ENCODE measurements around the gene LRRC32.

LRRC32 gene

DNA sequence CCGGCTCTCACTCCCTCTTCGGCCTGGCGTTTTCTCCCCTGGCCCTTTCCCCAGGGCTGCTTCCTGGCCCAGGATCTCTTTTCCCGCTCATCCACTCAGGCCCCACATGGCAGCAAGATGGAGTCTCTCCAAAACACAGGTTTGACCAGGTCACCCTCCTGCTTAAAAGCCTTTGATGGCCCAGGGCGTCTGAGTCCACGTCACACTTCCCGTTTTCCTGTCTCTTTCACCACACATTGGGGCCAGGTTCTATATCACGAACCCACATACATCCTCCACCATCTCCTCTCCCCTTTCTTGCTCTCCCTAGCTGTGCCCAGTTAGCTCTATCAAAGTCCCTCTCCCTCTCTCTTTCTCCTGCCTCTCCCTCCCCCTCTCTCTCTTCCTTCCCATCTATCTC lies 7.8 kb upstream of the LRRC32 start:
- TF ChIP-seq, protein P1, sequence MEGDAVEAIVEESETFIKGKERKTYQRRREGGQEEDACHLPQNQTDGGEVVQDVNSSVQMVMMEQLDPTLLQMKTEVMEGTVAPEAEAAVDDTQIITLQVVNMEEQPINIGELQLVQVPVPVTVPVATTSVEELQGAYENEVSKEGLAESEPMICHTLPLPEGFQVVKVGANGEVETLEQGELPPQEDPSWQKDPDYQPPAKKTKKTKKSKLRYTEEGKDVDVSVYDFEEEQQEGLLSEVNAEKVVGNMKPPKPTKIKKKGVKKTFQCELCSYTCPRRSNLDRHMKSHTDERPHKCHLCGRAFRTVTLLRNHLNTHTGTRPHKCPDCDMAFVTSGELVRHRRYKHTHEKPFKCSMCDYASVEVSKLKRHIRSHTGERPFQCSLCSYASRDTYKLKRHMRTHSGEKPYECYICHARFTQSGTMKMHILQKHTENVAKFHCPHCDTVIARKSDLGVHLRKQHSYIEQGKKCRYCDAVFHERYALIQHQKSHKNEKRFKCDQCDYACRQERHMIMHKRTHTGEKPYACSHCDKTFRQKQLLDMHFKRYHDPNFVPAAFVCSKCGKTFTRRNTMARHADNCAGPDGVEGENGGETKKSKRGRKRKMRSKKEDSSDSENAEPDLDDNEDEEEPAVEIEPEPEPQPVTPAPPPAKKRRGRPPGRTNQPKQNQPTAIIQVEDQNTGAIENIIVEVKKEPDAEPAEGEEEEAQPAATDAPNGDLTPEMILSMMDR (IDR thresholded peaks at IDR 0.05; ENCODE audit: low read depth, low read length), result no peak
- no peak for DNase-seq (ENCODE audit: extremely low read depth, low read depth)

- no peak for DNase-seq (ENCODE audit: extremely low read depth, low read depth)
- TF ChIP-seq, protein P1 (IDR thresholded peaks at IDR 0.05; ENCODE audit: low read depth, low read length), result no peak
Observed at GRCh38 chr11:76677458-76677765, 6.9 kb upstream of the LRRC32 start.

GRCh38 chr11:76676636-76677457 lies 6.3 kb upstream of the LRRC32 start:
- TF ChIP-seq, protein P1 (IDR thresholded peaks at IDR 0.05; ENCODE audit: low read depth, low read length), result no peak
- no peak for DNase-seq (ENCODE audit: extremely low read depth, low read depth)

DNA sequence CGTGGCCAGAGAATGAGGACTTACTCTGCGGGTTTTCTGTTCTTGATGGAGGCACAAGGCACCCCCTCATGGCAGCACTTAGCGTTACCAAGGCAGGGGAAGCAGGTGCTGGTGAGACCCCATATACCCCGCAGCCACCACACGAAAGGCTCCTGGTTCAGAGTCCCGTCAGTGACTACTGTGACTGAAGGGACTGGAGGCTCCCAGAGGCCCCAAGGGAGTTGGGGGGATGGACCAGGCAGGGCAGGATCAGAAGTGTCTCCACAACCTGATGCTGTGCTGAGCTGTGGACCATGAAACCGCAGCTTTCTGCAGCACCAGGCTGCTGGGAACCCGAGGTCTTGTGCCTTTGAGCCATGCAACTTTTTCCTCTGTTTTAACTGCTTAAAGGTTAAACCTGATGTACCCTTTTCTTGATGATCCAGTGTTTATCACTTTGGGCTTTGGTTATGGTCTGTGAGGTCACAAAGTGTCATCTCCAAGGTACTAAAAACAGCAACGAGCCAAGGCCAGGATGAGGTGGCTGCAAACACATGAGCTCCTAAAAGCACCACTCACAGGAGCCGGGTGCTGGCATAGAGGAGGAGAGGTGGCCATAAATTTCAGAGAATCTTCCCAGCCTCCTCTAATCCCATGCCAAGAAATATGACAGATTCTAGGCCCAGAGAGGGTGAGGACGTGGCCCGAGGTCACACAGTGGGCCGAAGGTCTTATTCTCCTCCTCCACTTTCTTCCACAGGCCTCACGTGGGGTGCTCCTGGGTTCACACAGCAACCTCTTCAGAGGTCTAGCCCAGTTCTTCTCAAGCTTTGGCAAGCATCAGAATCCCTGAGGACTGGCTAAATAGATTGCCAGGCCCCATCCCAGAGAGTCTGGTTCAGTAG lies 4.2 kb upstream of the LRRC32 start:
- no peak for DNase-seq (ENCODE audit: extremely low read depth, low read depth)
- TF ChIP-seq, protein P1 (IDR thresholded peaks at IDR 0.05; ENCODE audit: low read depth, low read length), result peak; percentile 6; the same call in 1 of the 2 replicates

DNA sequence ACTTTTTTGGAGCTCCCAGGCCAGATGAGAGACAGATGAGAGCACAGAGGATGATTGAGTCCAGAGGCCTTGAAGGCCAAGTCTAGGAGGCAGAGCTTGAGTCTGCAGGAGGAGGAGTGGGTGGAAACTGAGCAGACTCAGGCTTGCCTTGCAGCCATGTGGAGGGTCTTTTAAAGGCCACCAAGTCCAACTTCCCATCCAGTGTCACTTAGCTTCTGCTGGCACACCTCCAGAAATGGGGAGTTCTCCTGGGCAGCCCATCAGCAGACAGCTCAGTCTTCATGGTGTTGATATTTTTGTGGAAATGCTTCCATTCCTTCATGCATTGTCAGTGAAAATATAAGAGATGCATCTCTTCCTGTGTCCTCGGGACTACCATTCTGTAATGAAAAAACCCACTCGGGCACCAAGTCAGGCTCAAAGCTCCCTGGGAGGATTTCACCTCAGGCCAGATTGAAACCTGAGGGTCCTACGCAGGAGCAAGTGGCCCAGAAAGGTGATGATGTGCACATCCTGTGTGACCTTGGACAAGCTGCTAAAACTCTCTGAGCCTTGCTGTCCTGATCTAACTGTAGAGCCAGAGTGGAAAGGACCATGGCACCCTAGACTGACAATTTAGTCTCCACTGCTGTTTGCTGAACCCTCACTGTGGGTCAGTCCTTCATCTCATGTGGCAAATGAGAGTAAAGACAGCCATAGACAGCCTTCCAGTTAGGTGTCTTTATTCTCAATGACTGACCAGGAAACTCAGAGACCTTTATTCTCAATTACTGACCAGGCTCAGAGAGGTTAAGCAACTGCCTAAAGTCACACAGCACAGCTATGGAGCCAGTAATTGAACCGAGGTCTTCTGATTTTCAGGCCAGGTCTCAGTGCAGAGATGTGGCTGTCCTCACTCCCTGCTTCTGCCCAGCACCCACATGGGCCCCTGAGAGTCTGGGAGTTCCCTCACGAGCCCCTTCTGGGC lies 2.9 kb upstream of the LRRC32 start:
- no peak for DNase-seq (ENCODE audit: extremely low read depth, low read depth)

GRCh38 chr11:76672431-76673175 lies 2.1 kb upstream of the LRRC32 start:
- TF ChIP-seq, protein P1 (IDR thresholded peaks at IDR 0.05; ENCODE audit: low read depth, low read length), result no peak
- no peak for DNase-seq (ENCODE audit: extremely low read depth, low read depth)

More for the DNA sequence above, 2.9 kb upstream of the LRRC32 start:
- TF ChIP-seq, protein P1 (IDR thresholded peaks at IDR 0.05; ENCODE audit: low read depth, low read length), result no peak
